AG09309 (cell line): Measurements from ENCODE around the gene GPR137B.

Source experiments
- DNase-seq: peaks from one replicate; pipeline ENCODE4 v3.0.0-alpha.2; 2010; ENCODE audit warnings: low read depth
- H3K4me3 ChIP-seq: 2 replicates; pipeline ENCODE4 v1.5.1; 2011; ENCODE audit warnings: mild to moderate bottlenecking, low read depth, low read length, moderate library complexity; ENCODE audit not compliant: control insufficient read depth
- CTCF ChIP-seq: IDR thresholded peaks from 2 replicates; pipeline ENCODE4 v1.5.1; 2011; ENCODE audit warnings: mild to moderate bottlenecking, low read depth, low read length, inconsistent platforms; ENCODE audit not compliant: insufficient read depth, control insufficient read depth; ENCODE audit errors: missing control alignments

Gene GPR137B

GRCh38 chr1:236253119-236253518 is 110.8 kb downstream of the GPR137B start:
- H3K4me3 ChIP-seq: no peak overlapping the region
- TF ChIP-seq CTCF: no peak
- DNase-seq: no peak

- TF ChIP-seq CTCF: no peak
- H3K4me3 ChIP-seq: no peak overlapping the region
- no peak for DNase-seq
These were observed 111.7 kb downstream of the GPR137B start for GRCh38 chr1:236253918-236254637.

GRCh38 chr1:236257216-236257615 is 114.9 kb downstream of the GPR137B start:
- H3K4me3 ChIP-seq: no peak overlapping the region
- DNase-seq: no peak
- TF ChIP-seq CTCF: no peak

- H3K4me3 ChIP-seq: no peak overlapping the region
- DNase-seq: no peak
- no peak for TF ChIP-seq CTCF
These were observed 115.8 kb downstream of the GPR137B start for GRCh38 chr1:236258114-236258622.
